Breast epithelium (tissue), 4 donors: Measurements from ENCODE around the gene COL4A4. TPM values are rescaled to one million over a fixed set of nuclear protein-coding genes. Genes with fewer than 3 reads are reported as not detected.

Experiments used
- DNase-seq, 2 donors: peaks; one replicate each; pipeline ENCODE4 v3.0.0-alpha.2; 2019; ENCODE audit warnings: low spot score in 2 of 2
- H3K27ac ChIP-seq, 2 donors: fragments of 200-600 bp; sonication (generic) in 1 of 2; one replicate each; pipeline ENCODE4 v1.5.1; 2016 to 2019; ENCODE audit warnings: mild to moderate bottlenecking in 1 of 2
- H3K27me3 ChIP-seq, 2 donors: fragments of 200-600 bp; sonication (generic) in 1 of 2; one replicate each; pipeline versions ENCODE4 v1.5.1 to v1.6.0; 2017 to 2019; ENCODE audit warnings: control low read depth in 1 of 2, mild to moderate bottlenecking in 1 of 2
- H3K36me3 ChIP-seq: fragments of 200-600 bp; one replicate; pipeline ENCODE4 v1.5.1; 2019
- H3K4me1 ChIP-seq, 2 donors: fragments of 200-600 bp; sonication (generic); one replicate each; pipeline ENCODE4 v1.5.1; 2016 to 2019; ENCODE audit warnings: control low read depth in 1 of 2
- H3K4me3 ChIP-seq, 3 donors: fragments of 200-600 bp; sonication (generic); 1 replicate in 2 of 3; 2 replicates in 1 of 3; pipeline ENCODE4 v1.5.1; 2016 to 2019; ENCODE audit warnings: mild to moderate bottlenecking in 3 of 3, moderate library complexity in 2 of 3
- H3K9me3 ChIP-seq, 2 donors: fragments of 200-600 bp; sonication (generic) in 1 of 2; one replicate each; pipeline ENCODE4 v1.5.1; 2016 to 2019; ENCODE audit warnings: control low read depth in 1 of 2
- CTCF ChIP-seq, 3 donors: fragments of 450-650 bp; IDR thresholded peaks; one replicate each; pipeline ENCODE4 v1.5.1; 2016 to 2017; ENCODE audit warnings: antibody characterized with exemption in 3 of 3, mild to moderate bottlenecking in 3 of 3, moderate library complexity in 3 of 3
- POLR2A ChIP-seq: fragments of 450-650 bp; IDR thresholded peaks from one replicate; pipeline ENCODE4 v1.6.1; 2016; ENCODE audit warnings: antibody characterized with exemption, mild to moderate bottlenecking, moderate library complexity
- POLR2AphosphoS5 ChIP-seq, 3 donors: sonication (generic); formaldehyde crosslinking; IDR thresholded peaks; one replicate each; pipeline ENCODE4 v1.6.1; 2017; ENCODE audit warnings: antibody characterized with exemption in 3 of 3
- intact Hi-C: fragments of 100-400 bp; cut with DNase I; formaldehyde crosslinking; loops from one replicate; pipeline ENCODE4 v1.15.1; 2023; ENCODE audit warnings: low total_unique reads
- total RNA-seq, 3 donors: library from RNA; depleted of rRNA; stranded (reverse); fragments of >200 nt; gene quantifications; one replicate each; pipeline ENCODE4 v1.1.0, GENCODE V29; 2016

The COL4A4 gene
- total RNA-seq, 3 donors from 2014 or later, result 1.2 to 3.8 (median 1.6) TPM

GRCh38 chr2:226973816-226974215 lies 190.2 kb downstream of the COL4A4 start:
- Histone ChIP-seq H3K4me3 (no peak overlapping the region), H3K9me3 (no peaks in the 10 kb centered on the region), H3K4me1 (no peaks in the 10 kb centered on the region), H3K27ac (no peak overlapping the region), H3K36me3 (no peaks in the 10 kb centered on the region), H3K27me3 (no peaks in the 10 kb centered on the region)
- no peak for DNase-seq
- intact Hi-C loops, result no loop called here
- no peak for TF ChIP-seq CTCF (IDR thresholded peaks at IDR 0.05)

- Histone ChIP-seq H3K27me3 (no peaks in the 10 kb centered on the region), H3K4me1 (no peaks in the 10 kb centered on the region), H3K36me3 (no peaks in the 10 kb centered on the region), H3K9me3 (no peaks in the 10 kb centered on the region), H3K4me3 (no peak overlapping the region), H3K27ac (no peak overlapping the region)
- intact Hi-C loops, result no loop called here
- no peak for TF ChIP-seq POLR2A
- TF ChIP-seq POLR2AphosphoS5 (IDR thresholded peaks at IDR 0.05), result no peak
- TF ChIP-seq CTCF (IDR thresholded peaks at IDR 0.05), result no peak
- no peak for DNase-seq
Measured at GRCh38 chr2:226971770-226972169, 192.2 kb downstream of the COL4A4 start.

- no peak overlapping the region for H3K4me3 ChIP-seq
- no peaks in the 10 kb centered on the region for H3K36me3 ChIP-seq
- H3K4me1 ChIP-seq, result no peaks in the 10 kb centered on the region
- DNase-seq, result no peak
- intact Hi-C loops, result no loop called here
- no peak overlapping the region for H3K27ac ChIP-seq
- H3K9me3 ChIP-seq, result no peaks in the 10 kb centered on the region
- H3K27me3 ChIP-seq, result no peaks in the 10 kb centered on the region
- TF ChIP-seq POLR2AphosphoS5 (IDR thresholded peaks at IDR 0.05), result no peak
- TF ChIP-seq CTCF (IDR thresholded peaks at IDR 0.05), result no peak
- TF ChIP-seq POLR2A, result no peak
Measured at GRCh38 chr2:226971084-226971483, 192.9 kb downstream of the COL4A4 start.

GRCh38 chr2:226970362-226970761 lies 193.6 kb downstream of the COL4A4 start:
- Histone ChIP-seq H3K27ac (no peak overlapping the region), H3K9me3 (no peaks in the 10 kb centered on the region)

GRCh38 chr2:226969417-226970080 lies 194.5 kb downstream of the COL4A4 start:
- H3K36me3 ChIP-seq, result no peaks in the 10 kb centered on the region
- H3K4me1 ChIP-seq, result no peaks in the 10 kb centered on the region
- DNase-seq, result no peak
- H3K27me3 ChIP-seq, result no peaks in the 10 kb centered on the region
- no peak overlapping the region for H3K27ac ChIP-seq
- no peak overlapping the region for H3K4me3 ChIP-seq
- intact Hi-C loops, result no loop called here
- TF ChIP-seq CTCF (IDR thresholded peaks at IDR 0.05), result no peak
- no peaks in the 10 kb centered on the region for H3K9me3 ChIP-seq

More at GRCh38 chr2:226970362-226970761, 193.6 kb downstream of the COL4A4 start:
- intact Hi-C loops, result no loop called here
- no peaks in the 10 kb centered on the region for H3K4me1 ChIP-seq
- H3K27me3 ChIP-seq, result no peaks in the 10 kb centered on the region
- H3K36me3 ChIP-seq, result no peaks in the 10 kb centered on the region
- TF ChIP-seq POLR2AphosphoS5 (IDR thresholded peaks at IDR 0.05), result no peak
- TF ChIP-seq POLR2A, result no peak
- no peak for TF ChIP-seq CTCF (IDR thresholded peaks at IDR 0.05)
- no peak for DNase-seq
- no peak overlapping the region for H3K4me3 ChIP-seq
